ENCODE results near the gene AMACR.
"Not testable (repeated sequence)": the region's sequence is repeated elsewhere in the genome, so short reads cannot be mapped to it uniquely, and the experiment has no call there.

AMACR gene

GRCh38 chr5:34034534-34035327 lies 26.9 kb upstream of the AMACR start:
- Histone ChIP-seq H3K9ac (ENCODE audit: low read length) (no peak overlapping the region), H3K4me1 (ENCODE audit: insufficient read depth, low read length) (no peaks in the 10 kb centered on the region), H3K9me3 (ENCODE audit: low read length) (no peaks in the 10 kb centered on the region), H3K4me3 (ENCODE audit: low read depth in 1 of 2, low read length in 2 of 2) (no peak overlapping the region), H3K27ac (ENCODE audit: low read depth, low read length) (no peak overlapping the region), H3K27me3 (ENCODE audit: control insufficient read depth in 1 of 2, insufficient read depth in 2 of 2, low read length in 2 of 2) (no peaks in the 10 kb centered on the region), H3K36me3 (ENCODE audit: insufficient read depth, low read length) (peaks cover 8% of the 10 kb centered on the region)

- Histone ChIP-seq H3K27ac (ENCODE audit: low read depth, low read length) (no peak overlapping the region), H3K27me3 (ENCODE audit: control insufficient read depth in 1 of 2, insufficient read depth in 2 of 2, low read length in 2 of 2) (no peaks in the 10 kb centered on the region), H3K4me1 (ENCODE audit: insufficient read depth, low read length) (no peaks in the 10 kb centered on the region), H3K4me3 (ENCODE audit: low read depth in 1 of 2, low read length in 2 of 2) (no peak overlapping the region), H3K9me3 (ENCODE audit: low read length) (no peaks in the 10 kb centered on the region), H3K9ac (ENCODE audit: low read length) (no peak overlapping the region), H3K36me3 (ENCODE audit: insufficient read depth, low read length) (peaks cover 8% of the 10 kb centered on the region)
Measured at GRCh38 chr5:34031966-34032365, 24.1 kb upstream of the AMACR start.

DNA sequence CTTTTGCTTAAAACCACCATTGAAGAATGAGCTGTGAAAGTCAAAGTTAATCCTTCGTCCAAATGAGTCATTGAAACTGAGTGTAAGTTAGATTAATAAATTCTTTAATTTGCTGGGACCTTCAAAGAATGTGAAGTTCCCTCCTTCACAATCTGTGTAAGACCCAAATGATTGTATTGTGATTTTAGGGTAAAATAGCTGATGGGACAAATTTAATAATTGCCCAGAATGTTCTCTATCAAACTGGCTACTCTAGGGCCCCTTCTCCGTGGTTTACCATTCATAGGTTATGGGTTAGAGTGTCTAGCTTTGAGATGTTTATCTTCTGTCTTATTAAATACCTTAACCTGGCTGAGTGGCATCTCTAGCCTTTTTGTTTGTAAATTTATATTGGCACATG lies 23.3 kb upstream of the AMACR start:
- no peak overlapping the region for H3K27ac ChIP-seq (ENCODE audit: low read depth, low read length)
- H3K4me1 ChIP-seq (ENCODE audit: insufficient read depth, low read length), result no peaks in the 10 kb centered on the region
- H3K9ac ChIP-seq (ENCODE audit: low read length), result no peak overlapping the region
- no peaks in the 10 kb centered on the region for H3K9me3 ChIP-seq (ENCODE audit: low read length)
- H3K27me3 ChIP-seq (ENCODE audit: control insufficient read depth in 1 of 2, insufficient read depth in 2 of 2, low read length in 2 of 2), result no peaks in the 10 kb centered on the region
- peaks cover 8% of the 10 kb centered on the region for H3K36me3 ChIP-seq (ENCODE audit: insufficient read depth, low read length)
- no peak overlapping the region for H3K4me3 ChIP-seq (ENCODE audit: low read depth in 1 of 2, low read length in 2 of 2)

DNA sequence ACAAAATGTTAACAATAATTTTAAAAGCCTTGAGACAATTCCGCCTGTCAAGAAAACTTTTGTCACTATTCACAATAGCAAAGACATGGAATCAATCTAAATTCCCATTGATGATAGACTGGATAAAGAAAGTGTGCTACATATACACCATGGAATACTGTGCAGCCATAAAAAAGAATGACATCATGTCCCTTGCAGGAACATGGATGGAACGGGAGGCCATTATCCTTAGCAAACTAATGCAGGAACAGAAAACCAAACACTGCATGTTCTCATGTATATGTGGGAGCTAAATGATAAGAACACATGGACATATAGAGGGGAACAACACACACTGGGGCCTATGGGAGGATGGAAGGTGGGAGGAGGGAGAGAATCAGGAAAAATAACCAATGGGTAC lies 22.7 kb upstream of the AMACR start:
- H3K27me3 ChIP-seq (ENCODE audit: control insufficient read depth in 1 of 2, insufficient read depth in 2 of 2, low read length in 2 of 2); H3K4me3 ChIP-seq (ENCODE audit: low read depth in 1 of 2, low read length in 2 of 2); H3K27ac ChIP-seq (ENCODE audit: low read depth, low read length); H3K4me1 ChIP-seq (ENCODE audit: insufficient read depth, low read length); H3K9me3 ChIP-seq (ENCODE audit: low read length); H3K36me3 ChIP-seq (ENCODE audit: insufficient read depth, low read length); H3K9ac ChIP-seq (ENCODE audit: low read length): not testable (repeated sequence)

- no peaks in the 10 kb centered on the region for H3K27me3 ChIP-seq (ENCODE audit: control insufficient read depth in 1 of 2, insufficient read depth in 2 of 2, low read length in 2 of 2)
- no peaks in the 10 kb centered on the region for H3K4me1 ChIP-seq (ENCODE audit: insufficient read depth, low read length)
- H3K9me3 ChIP-seq (ENCODE audit: low read length), result no peaks in the 10 kb centered on the region
- H3K36me3 ChIP-seq (ENCODE audit: insufficient read depth, low read length), result peaks cover 3% of the 10 kb centered on the region
- no peak overlapping the region for H3K27ac ChIP-seq (ENCODE audit: low read depth, low read length)
- H3K9ac ChIP-seq (ENCODE audit: low read length), result no peak overlapping the region
- no peak overlapping the region for H3K4me3 ChIP-seq (ENCODE audit: low read depth in 1 of 2, low read length in 2 of 2)
Measured at GRCh38 chr5:34030048-34030447, 22.2 kb upstream of the AMACR start.

DNA sequence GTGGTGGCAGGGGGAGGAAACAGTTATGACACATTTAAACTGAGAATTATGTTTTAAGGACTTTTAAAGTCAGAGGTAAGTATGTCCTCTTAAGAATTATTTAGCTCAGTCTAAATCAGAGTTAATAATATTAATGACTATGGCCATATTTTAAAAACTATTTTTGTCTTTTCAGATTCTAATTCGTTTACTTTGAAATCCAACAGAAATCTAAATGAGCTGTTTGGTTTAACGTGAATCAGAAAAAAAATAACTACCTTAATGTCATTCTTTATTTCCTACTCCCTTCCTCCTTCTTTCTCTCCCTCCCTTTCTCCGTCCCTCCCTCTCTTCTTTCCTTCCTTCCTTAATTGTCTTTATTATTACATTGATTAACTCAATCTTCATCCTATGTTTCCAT lies 20.5 kb upstream of the AMACR start:
- peaks cover 3% of the 10 kb centered on the region for H3K36me3 ChIP-seq (ENCODE audit: insufficient read depth, low read length)

GRCh38 chr5:34026089-34026761 lies 18.4 kb upstream of the AMACR start:
- Histone ChIP-seq H3K9ac (ENCODE audit: low read length) (no peak overlapping the region), H3K4me3 (ENCODE audit: low read depth in 1 of 2, low read length in 2 of 2) (no peak overlapping the region), H3K27me3 (ENCODE audit: control insufficient read depth in 1 of 2, insufficient read depth in 2 of 2, low read length in 2 of 2) (no peaks in the 10 kb centered on the region), H3K36me3 (ENCODE audit: insufficient read depth, low read length) (peaks cover 6% of the 10 kb centered on the region), H3K4me1 (ENCODE audit: insufficient read depth, low read length) (no peaks in the 10 kb centered on the region), H3K9me3 (ENCODE audit: low read length) (no peaks in the 10 kb centered on the region), H3K27ac (ENCODE audit: low read depth, low read length) (no peak overlapping the region)

More for the DNA sequence above, 20.5 kb upstream of the AMACR start:
- Histone ChIP-seq H3K9me3 (ENCODE audit: low read length) (no peaks in the 10 kb centered on the region), H3K4me1 (ENCODE audit: insufficient read depth, low read length) (no peaks in the 10 kb centered on the region), H3K27ac (ENCODE audit: low read depth, low read length) (no peak overlapping the region), H3K9ac (ENCODE audit: low read length) (no peak overlapping the region), H3K27me3 (ENCODE audit: control insufficient read depth in 1 of 2, insufficient read depth in 2 of 2, low read length in 2 of 2) (no peaks in the 10 kb centered on the region), H3K4me3 (ENCODE audit: low read depth in 1 of 2, low read length in 2 of 2) (no peak overlapping the region)

GRCh38 chr5:34022121-34022705 lies 14.4 kb upstream of the AMACR start:
- no peak overlapping the region for H3K4me3 ChIP-seq (ENCODE audit: low read depth in 1 of 2, low read length in 2 of 2)
- H3K36me3 ChIP-seq (ENCODE audit: insufficient read depth, low read length), result peaks cover 6% of the 10 kb centered on the region
- H3K9ac ChIP-seq (ENCODE audit: low read length), result no peak overlapping the region
- H3K27ac ChIP-seq (ENCODE audit: low read depth, low read length), result no peak overlapping the region
- no peaks in the 10 kb centered on the region for H3K4me1 ChIP-seq (ENCODE audit: insufficient read depth, low read length)
- H3K27me3 ChIP-seq (ENCODE audit: control insufficient read depth in 1 of 2, insufficient read depth in 2 of 2, low read length in 2 of 2), result no peaks in the 10 kb centered on the region
- H3K9me3 ChIP-seq (ENCODE audit: low read length), result no peaks in the 10 kb centered on the region

- H3K9me3 ChIP-seq (ENCODE audit: low read length), result no peaks in the 10 kb centered on the region
- no peak overlapping the region for H3K9ac ChIP-seq (ENCODE audit: low read length)
- no peak overlapping the region for H3K4me3 ChIP-seq (ENCODE audit: low read depth in 1 of 2, low read length in 2 of 2)
- peaks cover 1% of the 10 kb centered on the region for H3K4me1 ChIP-seq (ENCODE audit: insufficient read depth, low read length)
- peaks cover 6% of the 10 kb centered on the region for H3K36me3 ChIP-seq (ENCODE audit: insufficient read depth, low read length)
- H3K27me3 ChIP-seq (ENCODE audit: control insufficient read depth in 1 of 2, insufficient read depth in 2 of 2, low read length in 2 of 2), result no peaks in the 10 kb centered on the region
- H3K27ac ChIP-seq (ENCODE audit: low read depth, low read length), result no peak overlapping the region
Measured at GRCh38 chr5:34021334-34021733, 13.5 kb upstream of the AMACR start.

GRCh38 chr5:34020726-34021125 lies 12.9 kb upstream of the AMACR start:
- no peaks in the 10 kb centered on the region for H3K27me3 ChIP-seq (ENCODE audit: control insufficient read depth in 1 of 2, insufficient read depth in 2 of 2, low read length in 2 of 2)
- H3K36me3 ChIP-seq (ENCODE audit: insufficient read depth, low read length), result peaks cover 6% of the 10 kb centered on the region
- peaks cover 8% of the 10 kb centered on the region for H3K4me1 ChIP-seq (ENCODE audit: insufficient read depth, low read length)
- H3K27ac ChIP-seq (ENCODE audit: low read depth, low read length), result no peak overlapping the region
- no peak overlapping the region for H3K4me3 ChIP-seq (ENCODE audit: low read depth in 1 of 2, low read length in 2 of 2)
- no peak overlapping the region for H3K9ac ChIP-seq (ENCODE audit: low read length)
- no peaks in the 10 kb centered on the region for H3K9me3 ChIP-seq (ENCODE audit: low read length)

GRCh38 chr5:34017254-34017653 lies 9.4 kb upstream of the AMACR start:
- H3K9ac ChIP-seq (ENCODE audit: low read length), result no peak overlapping the region
- no peaks in the 10 kb centered on the region for H3K9me3 ChIP-seq (ENCODE audit: low read length)
- no peaks in the 10 kb centered on the region for H3K36me3 ChIP-seq (ENCODE audit: insufficient read depth, low read length)
- peaks cover 10% of the 10 kb centered on the region for H3K4me1 ChIP-seq (ENCODE audit: insufficient read depth, low read length)
- H3K27me3 ChIP-seq (ENCODE audit: control insufficient read depth in 1 of 2, insufficient read depth in 2 of 2, low read length in 2 of 2), result no peaks in the 10 kb centered on the region
- no peak overlapping the region for H3K27ac ChIP-seq (ENCODE audit: low read depth, low read length)
- no peak overlapping the region for H3K4me3 ChIP-seq (ENCODE audit: low read depth in 1 of 2, low read length in 2 of 2)
